PC-3 (cell line): ENCODE data around the gene DNMBP. TPM values are rescaled to one million over a fixed set of nuclear protein-coding genes. Genes with fewer than 3 reads are reported as not detected.

Experiments used
- ATAC-seq: fragments of 200-7000 bp; cut with Tn5 transposase; 2 replicates; pipeline ENCODE4 v1.9.1; 2020; ENCODE audit warnings: mild to moderate bottlenecking, moderate library complexity
- BruUV-seq: library from RNA; stranded (reverse); fragments of 400-500 nt; replicated peaks from 2 replicates; lab custom pipeline; 2021; lab: Mats Ljungman, UMichigan
- CTCF ChIA-PET: fragments of 300-600 bp; sonication (Branson Sonifier 250); formaldehyde crosslinking; loops from one replicate; lab custom pipeline; 2022; ENCODE audit warnings: antibody characterized with exemption; lab: Charles Lee
- POLR2A ChIA-PET: fragments of 300-600 bp; sonication (Branson Sonifier 250); formaldehyde crosslinking; loops from one replicate; lab custom pipeline; 2022; ENCODE audit warnings: antibody characterized with exemption; ENCODE audit not compliant: unreplicated experiment; lab: Charles Lee
- DNase-seq: peaks from one replicate; pipeline ENCODE4 v3.0.0-alpha.2; 2015
- H2AFZ ChIP-seq: fragments of 300-600 bp; sonication (generic); 2 replicates; pipeline ENCODE4 v1.6.0; 2016; ENCODE audit warnings: antibody characterized with exemption, low read length
- H3F3A ChIP-seq: fragments of 300-600 bp; sonication (generic); one replicate; pipeline ENCODE4 v1.6.0; 2017; ENCODE audit warnings: antibody characterized with exemption, low read length, control low read depth, mild to moderate bottlenecking; ENCODE audit not compliant: unreplicated experiment
- H3K27ac ChIP-seq: fragments of 300-600 bp; sonication (generic); 2 replicates; pipeline ENCODE4 v1.5.1; 2016; ENCODE audit warnings: mild to moderate bottlenecking, low read length
- H3K27me3 ChIP-seq: fragments of 300-600 bp; sonication (generic); 2 replicates; pipeline ENCODE4 v1.6.1; 2016; ENCODE audit warnings: low read length, mixed read lengths
- H3K36me3 ChIP-seq: fragments of 300-600 bp; sonication (generic); 2 replicates; pipeline ENCODE4 v1.6.1; 2016; ENCODE audit warnings: low read depth, mixed run types, low read length, mixed read lengths
- H3K4me1 ChIP-seq: fragments of 300-600 bp; sonication (generic); 2 replicates; pipeline ENCODE4 v1.5.1; 2016; ENCODE audit warnings: low read length; ENCODE audit not compliant: insufficient read depth
- H3K4me2 ChIP-seq: fragments of 300-600 bp; sonication (generic); 2 replicates; pipeline ENCODE4 v1.6.0; 2016; ENCODE audit warnings: low read length
- H3K4me3 ChIP-seq: fragments of 300-600 bp; sonication (generic); 2 replicates; pipeline ENCODE4 v1.5.1; 2016; ENCODE audit warnings: mild to moderate bottlenecking, low read length, mixed read lengths
- H3K79me2 ChIP-seq: fragments of 300-600 bp; sonication (generic); 2 replicates; pipeline ENCODE4 v1.6.1; 2017; ENCODE audit warnings: low read length, mixed read lengths
- H3K9ac ChIP-seq: fragments of 300-600 bp; sonication (generic); 2 replicates; pipeline ENCODE4 v1.6.0; 2016; ENCODE audit warnings: mild to moderate bottlenecking, low read length
- H3K9me2 ChIP-seq: fragments of 300-600 bp; sonication (generic); replicated peaks from 2 replicates; pipeline ENCODE4 v1.6.1; 2016; ENCODE audit warnings: mixed run types, low read length, mixed read lengths
- H3K9me3 ChIP-seq: fragments of 300-600 bp; sonication (generic); 2 replicates; pipeline ENCODE4 v1.6.1; 2016; ENCODE audit warnings: low read length, mixed read lengths
- H4K20me1 ChIP-seq: fragments of 300-600 bp; sonication (generic); 2 replicates; pipeline ENCODE4 v1.6.1; 2016; ENCODE audit warnings: low read length, mixed read lengths
- CTCF ChIP-seq: fragments of 300-600 bp; sonication (generic); conservative IDR thresholded peaks from 2 replicates; pipeline ENCODE4 v1.5.1; 2017; ENCODE audit warnings: antibody characterized with exemption, low read depth, mild to moderate bottlenecking, low read length
- EZH2 ChIP-seq: fragments of 300-600 bp; sonication (generic); IDR thresholded peaks from one replicate; pipeline ENCODE4 v1.6.1; 2017; ENCODE audit warnings: antibody characterized with exemption, mild to moderate bottlenecking, low read length; ENCODE audit not compliant: unreplicated experiment
- EZH2phosphoT487 ChIP-seq: fragments of 300-600 bp; sonication (generic); IDR thresholded peaks from 2 replicates; pipeline ENCODE4 v1.6.1; 2018; ENCODE audit warnings: mild to moderate bottlenecking, antibody characterized with exemption, low read length, borderline replicate concordance
- intact Hi-C: fragments of 100-400 bp; cut with micrococcal nuclease; formaldehyde crosslinking; loops from 2 replicates; pipeline ENCODE4 v1.9.0; 2023
- total RNA-seq: library from RNA; depleted of rRNA; stranded (reverse); fragments of >200 nt; gene quantifications from 2 replicates; pipeline ENCODE4 v1.2.3, GENCODE V29; 2014

The DNMBP gene
- total RNA-seq, 1 experiment from 2014 or later, result 6.2 TPM

- CTCF ChIA-PET, result no interaction called here
These were observed 97.7 kb downstream of the DNMBP start for GRCh38 chr10:99912041-99912440.

GRCh38 chr10:99908512-99908911, 101.2 kb downstream of the DNMBP start:
- no peak overlapping the region for H3K27ac ChIP-seq
- POLR2A ChIA-PET, result no interaction called here
- ATAC-seq, result no peak

More at GRCh38 chr10:99912041-99912440, 97.7 kb downstream of the DNMBP start:
- ATAC-seq (no peak), DNase-seq (no peak)
- H2AFZ ChIP-seq, result no peak overlapping the region
- H3K4me1 ChIP-seq, result no peaks in the 10 kb centered on the region
- H3K9ac ChIP-seq, result no peak overlapping the region
- intact Hi-C loops, result no loop called here
- H3K36me3 ChIP-seq, result peaks cover 5% of the 10 kb centered on the region
- no peak overlapping the region for H3K4me3 ChIP-seq
- no peak overlapping the region for H3K4me2 ChIP-seq
- TF ChIP-seq EZH2, result no peak
- TF ChIP-seq EZH2phosphoT487, result no peak
- TF ChIP-seq CTCF, result no peak
- no peaks in the 10 kb centered on the region for H3K9me2 ChIP-seq
- POLR2A ChIA-PET, result no interaction called here
- no peaks in the 10 kb centered on the region for H3K9me3 ChIP-seq
- H3F3A ChIP-seq, result no peaks in the 10 kb centered on the region
- no TSS peak for BruUV-seq
- no peaks in the 10 kb centered on the region for H3K27me3 ChIP-seq
- no peaks in the 10 kb centered on the region for H4K20me1 ChIP-seq
- H3K79me2 ChIP-seq, result no peaks in the 10 kb centered on the region
- no peak overlapping the region for H3K27ac ChIP-seq

More at GRCh38 chr10:99908512-99908911, 101.2 kb downstream of the DNMBP start:
- no peaks in the 10 kb centered on the region for H3K4me1 ChIP-seq
- H3K4me3 ChIP-seq, result no peak overlapping the region
- intact Hi-C loops, result no loop called here
- CTCF ChIA-PET, result no interaction called here
- DNase-seq, result no peak
- no peaks in the 10 kb centered on the region for H4K20me1 ChIP-seq
- no peaks in the 10 kb centered on the region for H3K79me2 ChIP-seq
- H3K9me3 ChIP-seq, result no peaks in the 10 kb centered on the region
- no peak overlapping the region for H3K9ac ChIP-seq
- no TSS peak for BruUV-seq
- no peaks in the 10 kb centered on the region for H3K27me3 ChIP-seq
- no peaks in the 10 kb centered on the region for H3F3A ChIP-seq
- no peak overlapping the region for H3K4me2 ChIP-seq
- H2AFZ ChIP-seq, result no peak overlapping the region
- no peaks in the 10 kb centered on the region for H3K9me2 ChIP-seq
- peaks cover 5% of the 10 kb centered on the region for H3K36me3 ChIP-seq
- no peak for TF ChIP-seq EZH2phosphoT487
- no peak for TF ChIP-seq CTCF
- no peak for TF ChIP-seq EZH2
